Stimulated activated CD8-positive, alpha-beta memory T cell treated with anti-CD3 and anti-CD28 coated beads, Interleukin-15, amount 100 ng/mL, for 48 hours (primary cell): ENCODE results near the gene LDHA.

Source experiments
- DNase-seq, 2 donors: peaks; one replicate each; pipeline ENCODE4 v3.0.0-alpha.2; 2020; ENCODE audit warnings: low read depth in 2 of 2

LDHA gene

GRCh38 chr11:18394275-18394927 lies at the start of gene LDHA:
TSS of gene LDHA (plus strand) at chr11:18394563. CDS start at chr11:18396843, 2,280 bp downstream.
- DNase-seq = peak; percentile 99

GRCh38 chr11:18347471-18348125 lies 46.8 kb upstream of the LDHA start:
- DNase-seq = no peak

GRCh38 chr11:18352581-18352980 lies 41.8 kb upstream of the LDHA start:
- no peak for DNase-seq

GRCh38 chr11:18358646-18359045 lies 35.7 kb upstream of the LDHA start:
- DNase-seq = no peak

GRCh38 chr11:18361154-18361553 lies 33.2 kb upstream of the LDHA start:
- DNase-seq = no peak

- no peak for DNase-seq
Measured at GRCh38 chr11:18364495-18365073, 29.8 kb upstream of the LDHA start.

GRCh38 chr11:18365741-18366140 lies 28.6 kb upstream of the LDHA start:
- no peak for DNase-seq

GRCh38 chr11:18366286-18366685 lies 28.1 kb upstream of the LDHA start:
- no peak for DNase-seq

- DNase-seq = no peak
Measured at GRCh38 chr11:18367431-18367830, 26.9 kb upstream of the LDHA start.

GRCh38 chr11:18368221-18368620 lies 26.1 kb upstream of the LDHA start:
- no peak for DNase-seq

- DNase-seq = no peak
Measured at GRCh38 chr11:18369398-18369797, 25.0 kb upstream of the LDHA start.

GRCh38 chr11:18371279-18371678 lies 23.1 kb upstream of the LDHA start:
- no peak for DNase-seq

- no peak for DNase-seq
Measured at GRCh38 chr11:18372201-18372600, 22.2 kb upstream of the LDHA start.

GRCh38 chr11:18374956-18375355 lies 19.4 kb upstream of the LDHA start:
- no peak for DNase-seq

- DNase-seq = no peak
Measured at GRCh38 chr11:18375941-18376340, 18.4 kb upstream of the LDHA start.

GRCh38 chr11:18379201-18379600 lies 15.2 kb upstream of the LDHA start:
- no peak for DNase-seq

- peak; percentile 62 to 84 for DNase-seq
Measured at GRCh38 chr11:18383388-18384156, 10.8 kb upstream of the LDHA start.

- no peak for DNase-seq
Measured at GRCh38 chr11:18384157-18384641, 10.2 kb upstream of the LDHA start.

- DNase-seq = no peak
Measured at GRCh38 chr11:18390088-18390487, 4.3 kb upstream of the LDHA start.

- DNase-seq = no peak
Measured at GRCh38 chr11:18392434-18393321, 1.7 kb upstream of the LDHA start.

GRCh38 chr11:18393581-18394274 lies 635 bp upstream of the LDHA start:
- DNase-seq = no peak
